ENCODE results near the gene CHN2. TPM values are rescaled to one million over a fixed set of nuclear protein-coding genes. Genes with fewer than 3 reads are reported as not detected.

Gene CHN2
- total RNA-seq, 1 experiment from 2014 or later = 2.1 TPM

DNA sequence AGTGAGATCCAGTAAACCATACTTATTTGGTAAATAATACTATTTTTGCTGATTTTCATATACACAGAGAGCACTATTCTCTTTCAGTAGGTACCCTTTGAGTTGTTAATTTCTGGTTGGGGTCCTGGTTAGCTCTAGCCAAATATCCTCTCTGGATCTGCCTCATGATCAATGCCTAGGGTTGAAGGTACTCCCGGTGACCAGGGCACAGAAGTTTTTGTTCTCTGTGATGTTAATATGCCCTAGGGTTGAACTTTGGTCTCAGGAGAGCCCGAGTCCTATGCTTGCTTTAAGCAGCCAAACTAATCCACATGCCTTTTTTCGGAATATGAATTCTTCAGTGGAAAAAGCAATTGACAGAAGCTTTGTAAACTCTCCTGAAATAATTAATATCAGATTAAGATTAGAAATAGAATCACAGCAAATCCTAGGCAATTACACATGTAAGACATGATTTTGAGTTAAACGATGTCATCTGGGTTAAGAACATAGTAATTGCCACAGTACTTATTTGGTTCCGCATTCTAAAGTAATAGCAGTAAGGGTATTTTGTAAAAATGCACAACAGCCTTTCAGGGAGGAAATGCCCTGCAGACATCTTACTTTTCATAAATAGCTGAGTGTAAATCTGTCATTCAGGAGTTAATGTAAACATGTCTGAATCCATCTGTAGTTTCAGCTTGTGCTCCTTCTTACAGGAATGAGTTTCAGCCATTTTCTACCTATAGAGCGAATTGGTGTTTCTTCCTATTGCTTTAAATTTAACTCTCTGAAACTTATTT is 10.1 kb downstream of the CHN2 start:
- TF ChIP-seq ZNF274 (IDR thresholded peaks at IDR 0.05; ENCODE audit: low read depth, low read length) (no peak), CEBPB (IDR thresholded peaks at IDR 0.05; ENCODE audit: low read depth) (no peak), FOSL1 (IDR thresholded peaks at IDR 0.05; ENCODE audit: low read depth) (no peak), POLR2AphosphoS5 (IDR thresholded peaks at IDR 0.05; ENCODE audit: low read depth, low read length) (no peak), ZFX (IDR thresholded peaks at IDR 0.05) (no peak), ELF1 (IDR thresholded peaks at IDR 0.05; ENCODE audit: borderline replicate concordance, low read depth) (no peak), JUND (IDR thresholded peaks at IDR 0.05) (no peak), YY1 (IDR thresholded peaks at IDR 0.05; ENCODE audit: extremely low read depth, insufficient replicate concordance, low read depth, low read length) (no peak), EGR1 (IDR thresholded peaks at IDR 0.05; ENCODE audit: low read depth) (no peak), RAD21 (IDR thresholded peaks at IDR 0.05; ENCODE audit: low read depth) (no peak)
- BruUV-seq (replicated peaks) = no TSS peak
- DNase-seq (ENCODE audit: low read depth, low spot score) (no peak), ATAC-seq (no peak)
- Histone ChIP-seq H4K20me1 (ENCODE audit: insufficient read depth) (no peaks in the 10 kb centered on the region), H3K36me3 (ENCODE audit: control insufficient read depth in 1 of 2, insufficient read depth in 2 of 2, low read length in 2 of 2) (no peaks in the 10 kb centered on the region), H3K9me2 (ENCODE audit: insufficient read depth) (no peaks in the 10 kb centered on the region; the same call in 1 of the 2 replicates), H3K27me3 (ENCODE audit: insufficient read depth, low read length) (no peaks in the 10 kb centered on the region), H3K9me3 (ENCODE audit: control insufficient read depth in 1 of 2, insufficient read depth in 1 of 2, low read depth in 1 of 2, low read length in 2 of 2) (no peaks in the 10 kb centered on the region), H3K4me3 (replicated peaks in 1 of 2; ENCODE audit: low read depth in 1 of 2, low read length in 2 of 2) (no peak overlapping the region), H3K4me2 (ENCODE audit: low read length) (no peak overlapping the region), H3K27ac (ENCODE audit: low read depth, low read length) (no peak overlapping the region), H3K79me2 (ENCODE audit: insufficient read depth, low read length) (no peaks in the 10 kb centered on the region), H3K9ac (ENCODE audit: low read length) (no peak overlapping the region), H3K4me1 (ENCODE audit: control insufficient read depth in 1 of 2, insufficient read depth in 2 of 2, low read length in 2 of 2) (peaks cover 0 to 6% of the 10 kb centered on the region in 2 experiments; a peak in 2 of 4 replicates), H2AFZ (ENCODE audit: low read depth, low read length, poor library complexity, severe bottlenecking) (no peak overlapping the region)
- ChIA-PET RAD21 (ENCODE audit: low non-redundant PET in 1 of 2, low total read pairs in 2 of 2, uncharacterized antibody in 2 of 2, unreplicated experiment in 2 of 2) (no interaction called here), POLR2A (no interaction called here), CTCF (interaction anchor here (1.1 kb wide), 1 partner anchor 15 kb away, joined by 4 read pairs; no protein-coding TSS in a partner anchor)
- intact Hi-C loops (cut with micrococcal nuclease) = no loop called here

Measured in HCT116 (cell line).